ENCODE measurements around the gene COQ8A.

COQ8A gene

DNA sequence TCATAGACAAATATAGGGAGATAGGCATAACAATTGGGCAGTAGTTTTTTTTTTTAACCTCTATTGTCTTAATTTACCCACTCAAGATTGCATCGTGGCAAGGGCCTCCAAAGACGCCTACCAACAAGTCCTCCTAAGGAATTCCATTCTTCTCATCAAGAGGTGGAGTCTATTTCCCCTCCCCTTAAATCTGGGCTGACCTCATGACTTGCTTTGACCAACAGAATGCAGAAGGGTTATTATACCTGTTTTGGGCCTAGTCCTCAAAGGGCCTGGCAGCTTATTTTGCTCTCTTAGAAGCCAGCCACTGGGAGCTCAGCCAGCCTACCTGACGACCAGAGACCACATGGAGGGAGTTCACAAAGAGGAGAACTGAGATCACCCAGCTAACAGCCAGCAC lies 92.3 kb downstream of the COQ8A start:
- DNase-seq: no peak

DNA sequence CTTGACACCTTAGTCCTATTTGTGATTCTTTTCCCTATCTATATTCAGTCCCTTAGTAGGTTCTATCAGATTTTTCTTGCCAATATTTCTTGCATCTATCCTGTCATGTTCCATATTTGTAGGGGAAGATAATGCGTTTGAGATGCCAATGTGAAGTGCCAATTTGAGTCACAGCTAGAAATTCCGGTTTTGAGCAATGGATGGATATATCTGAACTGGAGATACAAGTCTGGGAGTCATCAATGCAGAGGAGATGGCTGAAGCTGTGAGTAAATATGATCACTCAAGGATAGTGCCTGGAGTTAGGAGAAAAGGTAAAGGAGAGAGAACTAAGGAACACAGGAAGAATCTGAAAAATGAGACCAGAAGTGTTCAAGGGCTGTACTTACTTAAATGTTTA lies 93.8 kb downstream of the COQ8A start:
- no peak for DNase-seq

DNA sequence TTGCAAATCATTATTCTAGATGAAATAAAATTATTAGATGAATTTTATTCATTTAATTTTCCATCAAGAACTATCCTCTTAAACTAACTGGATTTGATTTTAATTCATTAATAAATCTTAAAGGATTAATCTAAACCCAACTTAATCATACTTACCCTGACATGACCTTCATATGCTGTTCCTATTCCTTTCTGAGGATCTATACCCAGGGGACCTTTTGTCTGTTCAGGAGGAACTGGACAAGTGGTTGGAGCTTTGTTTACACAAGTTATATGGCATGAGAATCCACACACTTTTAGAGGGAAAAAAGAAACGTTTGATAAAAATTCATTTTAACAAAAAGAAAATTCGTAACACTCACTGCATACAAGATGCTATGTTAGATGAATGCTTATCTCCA lies 95.2 kb downstream of the COQ8A start:
- DNase-seq: no peak

DNA sequence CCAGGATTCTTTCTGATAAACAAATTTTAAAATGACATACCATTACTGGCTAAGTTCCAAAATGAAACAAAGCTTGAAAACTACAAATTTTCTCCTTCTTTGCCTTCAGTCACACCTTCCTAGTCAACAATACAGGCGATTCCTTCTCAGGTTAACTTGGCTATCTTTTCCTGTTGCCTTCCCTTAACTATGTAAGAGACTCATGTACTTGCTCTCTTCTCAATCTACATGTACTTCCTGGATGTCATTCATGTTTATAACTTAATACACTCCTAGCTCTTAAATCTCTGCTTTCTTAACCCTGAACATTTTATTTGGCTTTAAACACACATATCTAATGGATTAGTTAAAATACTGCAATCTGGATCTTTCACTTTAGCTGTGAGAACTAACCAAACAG lies 97.0 kb downstream of the COQ8A start:
- no peak for DNase-seq

All from inflammatory macrophage (primary cell).